Ammon's horn (tissue), 1 donor: ENCODE data around the gene AGTR2.
"Not testable (repeated sequence)": the region's sequence is repeated elsewhere in the genome, so short reads cannot be mapped to it uniquely, and the experiment has no call there.

Experiments used
- DNase-seq: peaks from one replicate; pipeline ENCODE4 v3.0.0-alpha.2; 2016; ENCODE audit warnings: low spot score

AGTR2 gene, protein sequence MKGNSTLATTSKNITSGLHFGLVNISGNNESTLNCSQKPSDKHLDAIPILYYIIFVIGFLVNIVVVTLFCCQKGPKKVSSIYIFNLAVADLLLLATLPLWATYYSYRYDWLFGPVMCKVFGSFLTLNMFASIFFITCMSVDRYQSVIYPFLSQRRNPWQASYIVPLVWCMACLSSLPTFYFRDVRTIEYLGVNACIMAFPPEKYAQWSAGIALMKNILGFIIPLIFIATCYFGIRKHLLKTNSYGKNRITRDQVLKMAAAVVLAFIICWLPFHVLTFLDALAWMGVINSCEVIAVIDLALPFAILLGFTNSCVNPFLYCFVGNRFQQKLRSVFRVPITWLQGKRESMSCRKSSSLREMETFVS

DNA sequence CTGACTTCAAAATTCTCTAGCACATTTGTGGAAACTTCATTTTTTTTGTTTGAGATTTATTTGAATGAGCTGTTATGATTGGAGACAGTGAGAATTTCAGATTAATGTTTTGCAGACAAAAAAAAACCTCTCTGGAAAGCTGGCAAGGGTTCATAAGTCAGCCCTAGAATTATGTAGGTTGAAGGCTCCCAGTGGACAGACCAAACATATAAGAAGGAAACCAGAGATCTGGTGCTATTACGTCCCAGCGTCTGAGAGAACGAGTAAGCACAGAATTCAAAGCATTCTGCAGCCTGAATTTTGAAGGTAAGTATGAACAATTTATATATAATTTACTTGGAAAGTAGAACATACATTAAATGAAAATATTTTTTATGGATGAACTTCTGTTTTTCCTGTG, at the start of gene AGTR2:
AGTR2 (plus strand) TSS at position 234 of the 400 bp plus-strand sequence. CDS start 1,537 bp downstream, outside the sequence.
- DNase-seq, result no peak

DNA sequence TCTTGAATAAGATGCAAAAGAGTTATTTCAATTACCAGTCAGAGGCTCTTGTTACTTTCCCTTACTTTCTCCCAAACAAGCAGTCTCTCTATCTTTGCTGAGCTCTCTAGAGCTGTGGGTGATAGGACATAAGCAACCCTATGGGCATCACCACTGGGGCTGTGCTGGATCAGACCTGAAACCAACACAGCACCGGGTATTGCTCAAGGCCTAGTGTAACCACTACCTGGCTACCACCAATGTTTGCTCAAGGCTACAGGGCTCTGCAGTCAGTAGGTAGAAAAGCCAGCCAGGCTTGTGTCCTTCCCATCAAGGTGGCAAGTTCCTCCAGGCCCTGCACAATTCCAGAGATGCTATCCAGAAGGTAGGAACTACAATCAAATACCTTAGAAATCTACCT, 35.3 kb upstream of the AGTR2 start:
- DNase-seq, result no peak

DNA sequence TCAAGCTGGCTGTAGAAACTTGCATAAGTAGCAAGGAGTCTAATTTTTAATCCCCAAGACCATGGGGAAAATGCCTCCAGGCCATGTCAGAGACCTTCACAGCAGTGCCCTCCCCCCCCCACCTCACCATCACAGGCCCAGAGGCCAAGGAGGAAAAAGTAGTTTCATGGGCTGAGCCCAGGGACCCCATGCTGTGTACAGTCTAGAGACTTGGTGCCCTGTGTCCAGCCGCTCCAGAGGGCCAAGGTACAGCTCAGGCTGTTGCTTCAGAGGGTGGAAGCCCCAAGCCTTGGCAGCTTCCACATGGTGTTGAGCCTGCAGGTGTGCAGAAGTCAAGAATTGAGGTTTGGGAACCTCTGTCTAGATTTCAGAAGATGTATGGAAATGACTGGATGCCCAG, 29.3 kb upstream of the AGTR2 start:
- not testable (repeated sequence) for DNase-seq

DNA sequence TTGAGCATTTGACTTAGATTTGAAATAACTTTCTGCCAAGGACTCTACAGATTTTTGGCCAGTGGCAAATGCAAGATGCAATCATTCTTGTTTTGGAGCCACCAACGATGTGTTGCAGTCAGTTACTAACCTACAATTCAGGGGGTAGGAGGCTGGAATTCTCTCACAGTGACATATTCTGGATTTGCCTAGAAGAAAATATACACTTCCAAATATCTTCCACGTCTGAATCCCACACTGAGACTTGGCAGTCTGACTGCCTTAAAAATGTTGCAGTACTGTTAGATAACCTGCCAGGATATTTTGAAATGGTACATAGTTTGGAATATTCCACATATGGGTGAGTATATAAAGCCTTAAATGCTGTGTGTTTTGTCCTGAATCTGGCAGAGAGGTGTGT, 27.6 kb upstream of the AGTR2 start:
- no peak for DNase-seq

DNA sequence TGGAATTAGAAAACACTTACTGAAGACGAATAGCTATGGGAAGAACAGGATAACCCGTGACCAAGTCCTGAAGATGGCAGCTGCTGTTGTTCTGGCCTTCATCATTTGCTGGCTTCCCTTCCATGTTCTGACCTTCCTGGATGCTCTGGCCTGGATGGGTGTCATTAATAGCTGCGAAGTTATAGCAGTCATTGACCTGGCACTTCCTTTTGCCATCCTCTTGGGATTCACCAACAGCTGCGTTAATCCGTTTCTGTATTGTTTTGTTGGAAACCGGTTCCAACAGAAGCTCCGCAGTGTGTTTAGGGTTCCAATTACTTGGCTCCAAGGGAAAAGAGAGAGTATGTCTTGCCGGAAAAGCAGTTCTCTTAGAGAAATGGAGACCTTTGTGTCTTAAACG, 2.4 kb downstream of the AGTR2 start:
- DNase-seq, result no peak

DNA sequence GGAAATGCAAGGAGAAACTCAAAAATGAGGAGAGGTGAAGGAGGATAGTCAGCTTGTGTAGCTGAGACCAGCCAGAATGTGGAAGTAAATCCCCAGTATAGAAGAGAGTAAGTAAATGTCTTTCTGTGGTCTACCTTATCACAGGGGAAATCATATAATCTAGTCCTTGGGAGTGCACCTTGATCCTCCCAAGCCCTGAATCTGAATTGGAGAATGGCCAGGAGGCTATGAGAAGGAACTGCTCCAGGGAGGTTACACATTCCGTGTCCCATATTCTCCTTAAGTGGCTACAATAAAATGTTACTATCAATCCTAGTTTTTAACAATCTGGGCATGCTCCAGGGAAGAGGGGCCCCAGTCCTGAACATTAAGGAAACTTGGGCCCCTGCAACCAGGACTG, 10.8 kb downstream of the AGTR2 start:
- no peak for DNase-seq

DNA sequence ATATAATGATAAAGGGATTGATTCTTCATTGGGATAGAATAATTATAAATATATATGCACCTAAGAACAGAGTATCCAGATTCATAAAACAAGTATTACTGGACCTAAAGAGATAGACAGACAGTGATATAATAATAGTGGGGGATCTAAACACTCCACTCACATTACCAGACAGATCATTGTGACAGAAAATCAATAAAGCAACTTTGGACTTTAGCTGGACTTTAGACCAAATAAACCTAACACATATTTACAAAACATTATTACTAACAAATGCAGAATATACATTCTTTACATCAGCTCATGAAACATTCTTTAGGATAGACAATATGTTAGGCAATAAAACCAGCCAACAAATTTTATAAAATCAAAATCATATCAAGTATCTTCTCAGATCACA, 14.6 kb downstream of the AGTR2 start:
- no peak for DNase-seq

DNA sequence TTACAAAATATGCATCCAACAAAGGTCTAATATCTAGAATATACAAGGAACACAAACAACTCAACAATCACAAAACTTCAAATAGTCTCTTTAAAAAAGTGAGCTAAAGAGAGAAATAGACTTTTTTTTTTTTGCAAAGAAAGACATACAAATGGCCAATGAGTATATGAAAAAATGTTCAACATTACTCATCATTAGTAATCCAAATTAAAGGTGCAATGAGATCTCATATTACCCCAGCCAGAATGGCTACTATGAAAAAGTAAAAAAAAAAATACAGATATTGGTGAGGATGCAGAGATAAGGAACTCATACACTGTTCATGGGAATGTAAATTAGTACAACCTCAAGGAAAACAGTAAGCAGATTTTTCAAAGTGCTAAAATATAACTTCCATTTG, 24.1 kb downstream of the AGTR2 start:
- no peak for DNase-seq

DNA sequence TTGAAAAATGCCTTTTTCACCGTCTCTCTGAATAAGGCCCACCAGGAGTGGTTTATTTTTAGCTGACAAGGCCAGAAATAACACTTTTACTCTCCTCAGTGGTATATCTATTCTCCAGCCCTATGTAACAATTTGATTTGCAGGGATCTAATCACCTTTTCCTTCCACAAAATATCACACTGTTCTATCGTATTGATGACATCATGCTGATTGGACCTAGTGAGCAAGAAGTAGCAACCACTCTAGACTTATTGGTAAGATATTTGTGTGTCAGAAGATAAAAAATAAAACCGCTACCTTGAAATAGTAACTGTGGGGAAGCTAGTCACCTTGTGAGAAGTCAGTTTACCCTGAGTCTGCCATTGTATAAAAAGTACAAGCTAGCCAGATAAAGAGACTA, 27.7 kb downstream of the AGTR2 start:
- no peak for DNase-seq

DNA sequence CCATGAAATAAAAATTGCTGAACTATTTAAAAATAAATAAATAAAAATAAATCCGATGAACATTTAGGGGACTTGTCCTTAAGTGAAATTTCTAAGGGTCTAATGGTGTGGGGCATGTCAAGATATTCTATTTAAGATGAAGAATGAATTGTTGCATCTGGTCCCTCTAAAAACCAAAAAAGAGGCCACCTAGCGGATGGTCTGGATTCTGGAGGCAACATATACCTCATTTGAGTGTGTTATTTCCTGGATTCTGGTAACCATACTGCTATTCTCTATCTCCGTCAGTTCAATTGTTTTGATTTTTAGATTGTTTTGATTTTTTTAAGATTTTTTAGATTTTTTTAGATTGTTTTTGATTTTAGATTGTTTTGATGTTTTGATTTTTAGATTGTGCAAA, 28.3 kb downstream of the AGTR2 start:
- no peak for DNase-seq

DNA sequence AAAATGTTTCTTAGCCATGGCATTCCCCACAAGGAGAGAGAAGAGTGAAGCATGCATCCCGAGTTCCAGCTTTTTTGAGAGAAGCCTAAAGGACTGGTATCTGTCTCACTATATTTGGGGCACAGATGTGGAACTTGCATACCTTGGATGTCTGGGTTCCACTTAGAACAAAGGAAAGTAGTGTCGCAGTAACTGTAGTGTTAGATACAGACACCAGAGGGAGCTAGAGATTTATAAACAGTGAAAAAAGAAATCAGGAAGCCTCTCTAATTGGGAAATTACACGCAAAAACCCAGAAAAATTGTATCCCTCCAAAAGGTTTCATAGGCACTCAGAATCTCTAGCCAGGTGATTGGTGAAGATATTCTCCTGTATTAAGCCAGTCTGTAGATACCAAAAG, 34.4 kb downstream of the AGTR2 start:
- DNase-seq, result peak; percentile 7

DNA sequence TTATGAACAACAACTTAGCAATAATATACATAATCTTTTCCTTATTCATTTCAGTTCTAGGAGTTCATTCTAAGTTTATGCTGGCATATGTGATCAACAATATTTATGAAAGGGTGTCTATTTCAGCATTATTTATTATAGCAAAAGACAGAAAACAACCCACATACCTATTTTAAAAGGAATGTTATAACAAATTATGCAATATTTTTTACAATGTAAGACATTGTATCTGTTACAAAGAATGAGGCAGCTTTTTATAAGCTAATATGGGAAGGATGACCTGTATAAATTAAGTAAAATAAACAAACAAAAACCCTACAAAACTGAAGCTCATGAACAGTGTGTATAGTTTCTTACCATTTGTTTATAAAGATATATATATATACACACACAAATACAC, 42.7 kb downstream of the AGTR2 start:
- DNase-seq, result no peak

DNA sequence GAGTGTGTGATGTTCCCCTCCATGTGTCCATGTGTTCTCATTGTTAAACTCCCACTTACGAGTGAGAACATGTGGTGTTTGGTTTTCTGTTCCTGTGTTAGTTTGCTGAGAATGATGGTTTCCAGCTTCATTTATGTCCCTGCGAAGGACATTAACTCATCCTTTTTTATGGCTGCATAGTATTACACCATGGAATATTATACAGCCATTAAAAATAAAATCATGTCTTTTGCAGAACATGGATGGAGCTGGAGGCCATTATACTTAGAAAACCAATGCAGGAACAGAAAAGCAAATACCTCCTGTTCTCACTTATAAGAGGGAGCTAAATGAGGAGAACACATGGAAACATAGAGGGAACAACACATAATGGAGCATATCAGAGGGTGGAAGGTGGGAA, 46.5 kb downstream of the AGTR2 start:
- DNase-seq, result not testable (repeated sequence)
